ENCODE data around the gene DQX1. TPM values are rescaled to one million over a fixed set of nuclear protein-coding genes. Genes with fewer than 3 reads are reported as not detected.

Gene DQX1
- total and polyA plus RNA-seq, 9 of the 15 experiments (the other 6 are each of a cell fraction or from before 2014, with no cell fraction given) = 0.04 to 0.38 (median 0.18) TPM; not detected in 1

DNA sequence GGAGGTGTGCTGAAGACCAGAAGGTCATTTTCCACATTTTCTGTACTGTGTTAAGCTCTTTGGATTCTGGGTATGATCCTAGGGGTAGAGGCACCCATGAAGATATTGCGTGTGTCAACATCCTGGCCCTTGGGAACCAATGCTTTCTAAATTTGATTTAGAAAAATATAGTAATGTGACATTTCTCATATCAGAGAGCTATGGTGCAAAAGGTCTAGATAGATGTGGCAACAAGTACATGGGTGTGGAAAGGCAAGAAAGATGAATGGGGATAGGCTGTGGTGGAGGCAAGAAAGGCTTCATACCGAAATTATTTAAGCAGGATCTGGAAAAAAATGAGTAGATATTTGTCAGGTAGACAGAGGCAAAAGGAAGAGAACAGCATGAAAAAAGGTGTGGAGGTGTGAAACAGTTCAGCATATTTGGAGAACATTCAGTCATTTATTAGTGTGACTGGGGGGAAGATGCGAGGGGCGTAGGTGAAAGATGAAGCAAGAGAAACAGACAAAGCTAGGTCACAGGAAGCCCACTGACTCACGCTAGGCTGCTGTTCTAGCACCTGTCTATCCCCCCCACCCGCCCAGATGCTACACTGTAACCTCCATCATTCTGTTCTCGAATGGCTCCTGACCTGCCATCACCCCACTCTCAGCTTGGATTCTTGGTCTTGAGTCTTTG lies 40.2 kb upstream of the DQX1 start:
- Histone ChIP-seq H3K9me3 (replicated peaks; ENCODE audit: control insufficient read depth, insufficient read depth, low read depth, low read length) (no peaks in the 10 kb centered on the region), H3K9ac (ENCODE audit: insufficient read depth in 1 of 2, low read depth in 2 of 2, low read length in 2 of 2) (no peak overlapping the region), H3K4me3 (no peak overlapping the region), H3K36me3 (ENCODE audit: control insufficient read depth, insufficient read depth, low read length) (no peaks in the 10 kb centered on the region), H2AFZ (ENCODE audit: low read depth, low read length) (no peak overlapping the region), H3K79me2 (ENCODE audit: control insufficient read depth, insufficient read depth, low read length) (no peaks in the 10 kb centered on the region), H3K27ac (ENCODE audit: extremely low read depth, low read depth, low read length) (no peak overlapping the region), H3K4me2 (ENCODE audit: insufficient read depth, low read length) (no peak overlapping the region), H4K20me1 (replicated peaks; ENCODE audit: control insufficient read depth, insufficient read depth, low read length) (no peaks in the 10 kb centered on the region), H3K4me1 (replicated peaks in 1 of 2; ENCODE audit: control insufficient read depth in 2 of 2, insufficient read depth in 2 of 2, low read length in 2 of 2) (peaks cover 0 to 9% of the 10 kb centered on the region in 2 experiments; a peak in 2 of 5 replicates), H3K27me3 (ENCODE audit: control insufficient read depth in 2 of 2, insufficient read depth in 2 of 2, low read length in 2 of 2) (peaks cover 0 to 8% of the 10 kb centered on the region in 2 experiments; a peak in 2 of 5 replicates), H3K9me1 (ENCODE audit: control insufficient read depth, insufficient read depth, low read length) (no peaks in the 10 kb centered on the region)
- POLR2A ChIA-PET = interaction anchor here (0.8 to 1.1 kb wide), 2 partner anchors 13 to 19 kb away, joined by 3 read pairs; no protein-coding TSS in a partner anchor
- no peak for ATAC-seq
- in situ Hi-C loops (cut with MboI) = no loop called here
- intact Hi-C loops (cut with micrococcal nuclease) = no loop called here
- no TSS peak for BruUV-seq (replicated peaks)
- CTCF ChIA-PET (ENCODE audit: low intra/inter-chr PET ratio) = no interaction called here
- 27% methylated on average over 7 of the region's 7 CpGs for WGBS (ENCODE audit: insufficient coverage, low coverage, missing lambda C conversion rate)
- DNase-seq (ENCODE audit: extremely low read depth in 1 of 4, low spot score in 3 of 4) = no peak
- TF ChIP-seq RNF2 (IDR thresholded peaks at IDR 0.05) (no peak), TCF7 (IDR thresholded peaks at IDR 0.05; ENCODE audit: borderline replicate concordance) (no peak), SMAD4 (CRISPR knock-in tag; conservative IDR thresholded peaks at IDR 0.05) (no peak), ZNF140 (CRISPR knock-in tag; IDR thresholded peaks at IDR 0.05) (no peak), BDP1 (IDR thresholded peaks at IDR 0.05; ENCODE audit: insufficient read depth, insufficient read length) (no peak), ZNF347 (CRISPR knock-in tag; IDR thresholded peaks at IDR 0.05; ENCODE audit: low read depth) (no peak)
- no peak for FAIRE-seq

All from K562 (cell line).